GM18517 (cell line): Measurements from ENCODE around the gene HIPK2.

Source experiments
- ATAC-seq: cut with Tn5 transposase; IDR thresholded peaks from one replicate; pipeline ENCODE4 v1.9.1; 2021; ENCODE audit warnings: mild to moderate bottlenecking, moderate library complexity; ENCODE audit not compliant: unreplicated experiment

The HIPK2 gene

DNA sequence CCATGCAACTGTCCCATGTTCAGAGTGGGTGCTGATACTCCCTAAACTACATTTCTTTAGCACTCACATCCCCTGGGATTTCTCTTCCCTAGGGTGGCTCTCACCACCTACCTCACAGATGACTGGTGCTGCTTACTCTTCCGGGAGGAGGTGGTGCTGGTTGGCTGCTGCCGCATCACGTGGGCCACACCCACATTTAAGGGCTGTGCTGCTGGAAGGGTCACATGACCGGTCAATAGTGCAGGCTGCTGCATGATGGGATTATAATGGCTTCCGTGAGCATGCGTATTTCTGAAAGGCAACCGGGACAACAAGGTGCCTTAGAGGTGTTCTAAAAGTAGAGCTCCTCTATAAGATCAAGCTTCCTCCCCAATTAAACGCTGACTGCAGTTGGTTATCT, 177.5 kb downstream of the HIPK2 start:
- no peak for ATAC-seq

DNA sequence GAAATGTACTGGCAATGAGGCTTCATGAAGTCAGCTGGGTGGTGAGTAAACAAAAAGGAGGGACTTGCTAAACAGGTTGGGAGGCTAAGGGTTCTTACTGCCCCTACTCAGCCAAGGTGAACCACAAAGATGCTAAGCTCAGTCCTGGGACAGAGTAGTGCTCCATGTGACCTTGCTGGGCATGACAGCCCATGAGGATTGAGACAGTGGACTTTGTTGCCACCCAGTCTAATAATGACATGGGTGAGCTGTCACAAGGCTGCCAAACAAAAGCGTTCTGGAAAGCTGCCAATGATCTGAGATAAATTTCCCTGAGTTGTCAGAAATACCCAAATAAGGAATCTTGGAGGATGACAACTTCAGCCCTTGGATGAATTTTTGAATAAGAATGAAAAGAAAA, 179.2 kb downstream of the HIPK2 start:
- no peak for ATAC-seq

DNA sequence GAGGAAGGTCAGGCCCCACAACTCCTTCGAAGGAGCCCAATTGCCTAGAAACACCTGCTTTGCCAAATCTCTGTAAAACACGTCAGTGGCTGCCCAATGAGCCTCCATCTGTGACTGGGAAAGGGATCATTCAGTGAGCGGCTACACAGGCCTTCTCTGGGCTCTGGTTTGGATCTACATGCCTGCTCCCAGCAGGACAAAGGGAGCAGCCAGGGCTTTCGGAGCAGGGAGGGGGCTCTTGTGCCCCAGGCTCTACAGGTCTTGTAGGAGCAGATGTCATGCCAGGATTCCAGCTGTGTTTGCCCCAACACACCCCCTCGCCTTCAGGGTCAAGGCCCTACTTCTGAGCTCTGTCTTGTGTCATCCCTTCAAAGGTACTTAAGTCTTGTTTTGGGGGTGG, 180.8 kb downstream of the HIPK2 start:
- no peak for ATAC-seq

DNA sequence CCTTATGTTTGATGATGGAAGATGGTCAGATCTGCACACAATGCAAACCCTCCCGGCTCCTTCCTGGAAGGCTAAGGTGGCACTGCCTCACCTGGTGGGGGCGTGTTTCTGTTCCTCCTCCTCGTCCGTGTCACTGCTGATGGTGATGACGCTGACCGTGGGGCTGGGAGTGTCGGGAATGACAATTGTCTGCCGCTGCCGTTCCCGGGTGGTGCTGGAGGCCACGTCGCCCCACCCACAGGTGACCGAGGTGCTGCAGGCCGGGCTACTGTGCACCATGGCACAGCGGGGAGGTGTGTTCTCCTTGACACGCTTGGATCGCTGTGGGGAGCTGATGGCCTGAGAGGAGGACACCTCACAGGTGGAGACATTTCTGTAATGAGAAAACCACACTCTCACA, 181.2 kb downstream of the HIPK2 start:
- no peak for ATAC-seq

DNA sequence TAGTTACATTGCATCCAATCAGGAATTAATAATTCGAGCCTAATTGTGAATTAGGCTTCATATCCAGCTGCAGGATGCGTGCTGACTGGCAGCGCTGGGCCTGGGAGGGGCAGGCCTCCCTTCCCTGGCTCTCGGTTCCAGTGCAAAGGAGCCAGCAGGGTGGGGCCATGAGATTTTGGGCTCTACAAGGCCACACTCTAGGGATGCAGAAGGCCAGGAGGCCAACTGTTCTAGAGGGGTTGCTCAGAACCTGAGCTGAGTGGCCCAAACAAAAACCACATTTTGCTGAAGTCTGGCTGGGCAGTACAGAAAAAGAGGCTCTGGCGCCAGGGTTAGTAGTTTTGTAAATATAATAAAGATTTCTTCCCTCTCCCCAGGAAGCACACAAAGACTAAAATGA, 182.0 kb downstream of the HIPK2 start:
- no peak for ATAC-seq

DNA sequence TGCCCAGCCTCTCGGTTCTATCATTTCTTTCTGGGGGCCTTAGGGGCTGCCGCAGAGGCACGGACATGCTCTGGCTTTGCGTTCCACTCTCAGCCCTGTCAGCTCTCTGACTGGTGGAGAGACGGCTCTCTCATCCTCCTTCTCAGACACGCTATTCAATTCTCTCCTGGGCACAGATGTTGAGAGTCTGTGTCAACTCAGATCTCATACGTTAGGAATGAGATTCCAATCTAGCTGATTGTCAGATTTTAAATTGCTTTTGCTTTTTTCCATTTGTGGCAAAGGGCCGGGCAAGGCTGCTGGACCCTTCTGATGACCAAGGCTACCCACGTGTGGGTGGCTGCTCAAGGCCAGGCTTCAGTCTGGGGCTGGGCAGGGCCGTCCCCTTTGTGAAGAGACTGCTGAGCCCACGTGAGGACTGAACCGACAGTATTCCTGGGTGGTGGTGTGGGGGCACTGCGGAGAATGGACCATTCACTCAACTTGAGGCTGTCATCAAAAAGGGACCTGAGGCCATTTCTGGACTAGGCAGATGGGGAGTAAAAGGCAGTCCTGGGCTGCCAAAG, 182.8 kb downstream of the HIPK2 start:
- ATAC-seq, result no peak

DNA sequence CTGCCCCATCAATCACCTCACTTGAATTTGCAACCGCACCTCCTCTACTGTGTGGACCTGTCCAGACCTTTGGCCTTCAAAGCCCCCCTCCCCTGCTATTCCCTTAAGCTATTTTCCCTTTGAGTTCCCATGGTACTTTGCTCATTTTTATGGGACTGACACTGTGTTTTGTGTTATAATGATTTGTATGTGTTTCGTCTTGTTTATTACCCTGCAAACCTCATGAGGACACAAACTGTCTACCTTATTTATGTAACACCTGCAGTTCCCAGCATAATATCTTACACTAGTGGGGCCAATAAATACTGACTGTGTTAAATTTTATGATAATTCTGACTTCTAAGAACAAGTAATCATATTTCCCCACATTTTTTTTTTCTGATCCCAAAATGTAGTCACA, 183.7 kb downstream of the HIPK2 start:
- no peak for ATAC-seq

DNA sequence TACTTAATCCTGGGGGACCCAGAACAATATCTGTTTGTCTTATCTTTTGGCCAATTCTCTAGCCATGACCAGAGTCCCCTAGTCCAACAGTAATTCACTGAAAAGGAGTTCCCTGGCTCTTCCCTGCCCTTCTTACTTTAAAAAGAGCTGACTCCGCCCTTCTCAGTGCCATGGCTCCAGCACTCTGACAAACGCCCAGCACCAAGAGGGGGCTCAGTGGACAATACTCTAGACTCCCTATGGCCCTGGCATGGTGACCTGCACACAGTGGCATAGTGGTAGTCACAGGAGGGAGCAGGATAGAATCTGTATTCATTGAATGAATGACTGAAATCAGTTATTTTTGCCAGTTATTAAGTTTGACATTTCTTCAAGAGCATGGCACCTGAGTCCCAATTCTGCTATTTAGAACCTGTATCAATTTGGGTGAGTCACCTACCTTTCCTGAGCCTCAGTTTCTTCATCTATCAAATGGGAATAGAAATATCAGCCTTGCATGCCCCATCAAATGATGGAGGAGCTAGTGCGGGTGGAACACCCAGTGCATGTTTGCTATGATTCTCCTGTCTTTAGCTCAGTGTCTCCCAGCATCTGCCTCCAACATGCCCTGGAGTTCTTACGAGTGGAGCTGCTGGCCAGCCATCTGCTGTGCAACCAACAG, 184.9 kb downstream of the HIPK2 start:
- ATAC-seq, result no peak

DNA sequence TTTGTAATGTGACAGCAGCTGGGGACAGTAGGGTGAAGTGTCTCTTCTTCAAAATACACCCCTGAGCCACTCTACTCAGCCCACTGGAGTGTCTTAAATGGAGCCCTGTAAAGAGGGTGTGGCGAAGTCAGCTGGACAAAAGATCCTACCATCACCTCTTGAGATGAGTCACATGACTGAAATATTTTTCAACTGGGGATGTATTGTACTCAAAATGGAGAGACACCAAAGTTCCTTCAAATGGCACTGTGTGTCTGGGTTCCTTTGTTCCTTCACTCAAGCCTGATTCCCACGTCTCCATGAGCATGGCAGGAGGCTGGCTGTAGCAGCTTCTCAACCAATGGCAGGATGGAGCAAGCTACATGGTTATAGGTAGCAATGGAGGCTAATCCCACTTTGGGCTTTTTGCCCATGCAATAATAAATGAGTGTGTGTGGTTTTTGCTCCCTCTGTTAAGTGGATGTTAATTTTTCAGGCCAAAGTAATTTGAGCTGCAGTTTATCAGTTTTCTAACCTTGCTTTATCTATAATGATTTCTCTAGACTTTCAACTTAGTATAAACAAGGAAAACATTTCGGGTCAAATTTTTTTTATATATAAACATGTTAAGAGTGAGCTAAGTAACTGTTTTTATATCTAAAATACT, 186.1 kb downstream of the HIPK2 start:
- ATAC-seq, result no peak

DNA sequence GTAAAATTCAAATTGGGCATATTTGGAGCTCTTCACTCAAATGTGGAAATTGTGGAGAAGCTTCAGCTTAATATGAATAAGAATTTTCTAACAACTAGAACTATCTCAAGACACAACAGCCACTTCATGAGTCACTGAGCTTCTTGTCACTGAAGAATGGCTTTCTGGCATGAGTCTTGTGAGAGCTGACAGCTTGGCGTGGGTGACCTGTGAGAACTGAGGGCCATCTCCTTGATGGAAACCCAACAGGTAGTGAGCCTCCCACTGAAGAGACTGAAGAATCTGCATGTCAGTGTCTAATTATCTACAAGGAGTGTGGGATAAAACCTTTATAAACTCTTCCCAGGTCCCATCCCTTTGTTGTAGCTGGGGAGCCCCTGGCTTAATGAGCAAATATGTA, 188.3 kb downstream of the HIPK2 start:
- no peak for ATAC-seq

DNA sequence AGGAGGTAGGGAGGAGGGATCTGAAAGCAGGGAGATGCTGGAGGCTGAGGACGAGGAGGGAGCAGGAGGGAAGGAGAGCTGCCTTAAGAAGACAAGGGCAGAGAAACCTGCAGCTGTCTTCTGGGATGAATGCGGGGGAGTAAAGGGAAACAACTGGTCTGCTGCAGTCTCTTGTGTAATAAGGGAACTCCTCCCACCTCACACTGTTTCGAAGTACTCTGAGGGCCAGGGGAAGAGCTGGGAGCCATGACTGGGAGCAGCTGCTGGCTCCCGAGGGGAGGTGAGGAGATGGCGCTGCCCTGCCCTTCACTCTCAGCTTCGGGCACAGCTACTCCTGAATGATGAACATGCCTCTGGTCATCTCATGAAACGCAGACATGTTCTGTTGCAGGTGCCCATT, 189.2 kb downstream of the HIPK2 start:
- ATAC-seq, result no peak

DNA sequence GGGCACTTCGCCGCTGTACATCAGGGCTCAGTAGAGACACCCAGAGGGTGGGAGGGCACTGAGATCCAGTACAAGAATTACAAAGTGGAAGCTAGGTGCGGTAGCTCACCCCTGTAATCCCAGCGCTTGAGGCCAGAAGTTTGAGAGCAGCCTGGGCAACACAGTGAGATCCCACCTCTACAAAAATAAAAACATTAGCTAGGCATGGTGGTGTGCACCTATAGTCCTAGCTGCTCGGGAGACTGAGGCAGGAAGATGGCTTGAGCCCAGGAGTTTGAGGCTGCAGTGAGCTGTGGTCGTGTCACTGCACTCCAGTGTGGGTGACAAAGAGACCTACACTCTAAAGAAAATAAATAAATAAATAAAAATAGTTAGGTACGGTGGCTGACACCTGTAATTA, 190.3 kb downstream of the HIPK2 start:
- no peak for ATAC-seq

DNA sequence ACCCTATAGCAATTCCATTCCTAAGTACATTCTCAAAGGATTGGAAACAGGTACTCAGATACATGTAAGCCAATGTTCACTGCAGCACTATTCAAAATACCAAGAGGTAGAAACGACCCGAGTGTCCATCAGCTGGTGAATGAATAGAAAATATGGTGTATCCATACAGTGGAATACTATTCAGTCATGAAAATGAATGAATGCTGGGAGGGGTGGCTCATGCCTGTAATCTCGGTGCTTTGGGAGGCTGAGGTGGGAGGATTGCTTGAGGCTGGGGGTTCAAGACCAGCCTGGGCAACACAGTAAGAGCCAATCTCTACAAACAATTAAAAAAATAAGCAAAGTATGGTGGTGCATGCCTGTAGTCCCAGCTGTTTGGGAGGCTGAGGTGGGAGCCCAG, 191.5 kb downstream of the HIPK2 start:
- ATAC-seq, result no peak

DNA sequence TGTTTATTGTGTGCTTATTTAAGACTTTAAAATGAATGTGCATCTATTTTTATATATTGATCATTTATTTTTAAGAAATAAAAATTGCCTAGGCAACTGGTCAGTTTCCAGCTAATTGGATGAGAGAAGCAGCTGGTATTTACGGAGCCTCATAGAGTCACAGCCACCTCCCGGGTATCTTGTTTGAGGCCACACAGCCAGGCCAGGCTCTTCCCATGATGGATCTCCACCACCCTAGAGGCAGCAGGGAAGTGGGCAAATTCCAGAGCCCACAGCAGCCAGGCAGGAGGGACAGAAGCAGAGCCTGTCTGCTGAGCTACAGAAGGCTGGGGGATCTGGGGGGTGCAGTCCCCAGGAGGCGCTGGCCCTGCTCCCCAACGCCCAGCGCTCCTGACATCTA, 192.8 kb downstream of the HIPK2 start:
- no peak for ATAC-seq

DNA sequence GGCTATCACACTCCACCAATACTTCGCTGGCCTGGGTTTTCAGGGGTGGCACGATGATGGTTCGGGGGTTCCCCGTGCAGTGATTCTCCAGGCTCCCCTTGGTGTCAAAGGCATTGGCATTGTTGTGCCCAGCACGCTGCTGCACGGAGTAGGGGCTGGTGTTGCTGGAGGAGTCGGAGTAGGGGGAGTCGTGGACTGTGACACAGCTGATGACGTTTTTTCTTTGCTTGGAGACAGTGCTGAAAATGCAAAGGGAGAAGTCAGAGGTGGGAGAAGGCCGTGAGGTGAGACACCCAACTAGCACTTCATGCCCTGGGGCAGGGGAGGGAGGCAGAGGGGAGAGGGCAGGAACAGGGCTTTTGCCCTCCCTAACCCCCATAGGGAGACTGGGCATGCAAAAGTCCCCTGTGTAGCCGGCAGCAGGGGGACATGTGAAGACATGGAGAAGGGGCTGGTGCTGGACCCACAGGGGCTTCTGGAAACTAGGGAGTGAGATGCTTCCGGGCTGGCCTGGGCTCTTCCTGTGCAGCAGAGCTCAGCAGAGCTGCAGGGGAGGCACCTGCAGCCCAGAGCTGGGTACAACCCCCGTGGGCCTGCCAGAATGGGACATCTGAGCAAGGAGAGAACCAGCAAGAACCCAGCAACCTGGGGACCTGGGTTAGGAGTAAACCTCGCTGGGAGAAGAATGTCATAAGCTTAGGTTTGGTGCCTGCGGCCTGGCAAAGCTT, 193.8 kb downstream of the HIPK2 start:
- ATAC-seq, result no peak

DNA sequence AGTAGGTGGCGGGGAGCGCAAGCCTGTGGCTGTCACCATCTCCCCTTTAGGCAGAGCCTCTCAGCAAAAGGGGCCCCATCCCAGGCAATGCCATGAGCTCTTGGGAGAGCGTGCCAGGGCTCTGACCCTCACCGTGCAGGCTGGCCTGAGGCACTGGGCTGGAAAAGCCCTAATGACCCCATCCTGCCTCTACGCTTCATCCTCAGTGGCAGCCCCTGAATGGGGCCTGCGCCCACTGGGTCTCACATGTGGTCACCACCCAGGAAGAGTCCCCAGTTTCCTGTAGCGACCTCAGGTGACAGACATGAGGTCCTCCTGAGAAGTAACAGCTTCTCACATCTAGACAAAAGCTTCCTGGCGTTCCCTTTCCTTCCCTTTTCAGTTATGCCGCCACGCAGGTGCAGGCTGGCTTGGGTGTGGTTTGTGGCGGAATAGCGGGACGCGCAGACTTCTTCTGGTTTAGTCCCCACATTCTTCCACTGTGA, 195.1 kb downstream of the HIPK2 start:
- ATAC-seq, result no peak

DNA sequence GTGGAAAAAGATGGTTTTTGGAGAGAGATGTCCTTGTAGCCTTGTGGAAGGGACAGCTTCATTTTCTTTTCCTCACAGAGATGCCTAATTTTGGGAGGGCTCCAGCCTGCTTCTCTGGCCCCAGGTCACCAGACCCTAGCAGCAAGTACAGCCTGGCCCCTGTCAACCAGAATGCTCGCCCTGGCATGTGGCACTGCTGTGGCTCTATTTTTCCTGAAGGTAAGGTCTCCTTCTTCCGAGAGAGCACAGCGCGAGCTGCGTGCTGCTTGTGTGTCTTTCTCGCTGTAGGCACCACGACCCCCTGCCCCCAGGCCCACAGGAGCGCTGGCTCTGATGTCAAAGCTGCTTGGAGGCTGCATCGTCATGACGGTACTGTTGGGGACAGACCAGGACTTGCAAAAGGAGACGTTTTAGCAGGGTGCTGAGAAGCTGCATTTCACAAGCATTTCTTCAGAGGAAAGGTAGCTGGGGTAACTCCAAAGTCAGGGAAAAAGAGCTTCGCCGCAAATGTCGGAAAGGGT, 195.6 kb downstream of the HIPK2 start:
- no peak for ATAC-seq

DNA sequence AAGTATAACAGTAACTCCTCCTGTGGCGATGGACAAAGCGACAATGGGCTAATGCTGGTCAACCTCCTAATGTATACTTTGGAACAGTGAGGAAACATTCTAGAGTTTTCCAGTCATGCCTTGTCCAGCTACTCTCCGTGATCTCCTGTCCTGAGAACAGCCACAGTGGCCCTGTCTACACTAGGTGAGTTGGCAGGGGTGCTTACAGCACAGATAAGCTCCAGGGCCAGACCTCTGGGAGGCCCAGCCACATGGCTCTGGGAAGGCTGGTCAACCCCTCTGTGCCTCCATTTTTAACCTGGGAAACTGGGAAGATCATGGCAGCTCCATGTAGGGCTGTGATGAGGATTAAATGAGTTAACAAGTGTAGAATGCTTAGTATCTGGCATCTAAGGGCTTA, 197.4 kb downstream of the HIPK2 start:
- ATAC-seq, result no peak

DNA sequence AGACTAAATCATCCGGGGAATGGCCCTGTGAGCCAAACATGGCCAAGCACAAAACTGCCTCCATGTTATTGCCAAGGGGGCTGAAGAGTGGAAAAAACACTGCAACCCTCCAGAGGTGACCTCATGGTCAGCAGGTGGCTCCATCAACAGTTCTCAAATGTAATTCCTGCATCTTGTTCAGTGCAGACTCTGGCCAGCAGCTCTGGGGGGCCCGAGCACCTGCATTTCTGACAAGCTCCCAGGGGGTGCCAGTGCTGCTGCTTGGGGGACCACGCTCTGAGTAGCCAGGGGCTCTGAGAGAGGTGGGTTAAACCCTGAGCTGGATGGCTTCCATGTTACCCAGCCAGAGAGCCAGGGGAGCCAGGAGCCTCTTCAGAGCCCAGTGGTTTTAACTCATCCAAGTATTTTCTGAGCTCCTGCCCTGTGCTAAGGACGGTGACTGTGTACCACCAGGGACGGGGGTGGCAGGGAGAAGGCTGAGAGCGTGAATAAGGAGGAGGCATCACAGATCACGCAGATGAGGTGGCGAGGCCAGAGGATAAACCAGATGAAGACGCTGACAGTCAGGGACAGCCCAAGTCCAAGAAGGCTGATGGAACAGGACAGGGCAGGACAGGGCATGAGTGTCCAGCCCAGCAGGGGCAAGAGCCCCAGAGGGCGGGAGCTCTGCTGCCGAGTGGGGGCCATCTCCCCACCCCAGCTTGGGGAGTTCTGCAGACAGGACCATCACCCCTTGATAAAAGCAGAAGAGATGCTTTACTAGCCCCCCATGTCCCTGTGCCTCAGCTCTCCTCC, 201.4 kb downstream of the HIPK2 start:
- ATAC-seq, result no peak

DNA sequence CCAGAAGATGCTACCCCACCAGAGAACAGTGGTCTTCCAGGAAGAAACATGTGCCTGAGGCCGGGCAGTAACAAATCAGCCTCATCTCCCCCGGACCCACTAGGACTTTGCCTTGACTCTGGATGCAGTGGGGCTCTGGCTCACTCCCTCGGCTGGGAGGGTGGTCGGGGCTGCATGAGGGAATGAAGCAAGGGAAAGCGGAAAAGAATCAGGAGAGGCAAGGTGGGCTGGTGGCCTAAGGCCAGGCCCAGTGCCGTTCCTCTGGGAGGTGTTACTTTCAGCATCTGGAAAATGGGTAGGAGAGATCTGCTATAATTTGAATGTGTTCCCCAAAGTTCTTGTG, 202.5 kb downstream of the HIPK2 start:
- ATAC-seq, result no peak
